Cerebellar nuclear complex (tissue), 1 donor: ENCODE measurements around the gene METTL27.
A peak's percentile ranks its signal among the peaks of the same experiment; 100 is the strongest.
"Not testable (repeated sequence)": the region's sequence is repeated elsewhere in the genome, so short reads cannot be mapped to it uniquely, and the experiment has no call there.

Source experiments
- DNase-seq, 2 experiments: peaks; one replicate each; lab custom pipeline; 2025; lab: John Stamatoyannopoulos, UW

METTL27 gene

DNA sequence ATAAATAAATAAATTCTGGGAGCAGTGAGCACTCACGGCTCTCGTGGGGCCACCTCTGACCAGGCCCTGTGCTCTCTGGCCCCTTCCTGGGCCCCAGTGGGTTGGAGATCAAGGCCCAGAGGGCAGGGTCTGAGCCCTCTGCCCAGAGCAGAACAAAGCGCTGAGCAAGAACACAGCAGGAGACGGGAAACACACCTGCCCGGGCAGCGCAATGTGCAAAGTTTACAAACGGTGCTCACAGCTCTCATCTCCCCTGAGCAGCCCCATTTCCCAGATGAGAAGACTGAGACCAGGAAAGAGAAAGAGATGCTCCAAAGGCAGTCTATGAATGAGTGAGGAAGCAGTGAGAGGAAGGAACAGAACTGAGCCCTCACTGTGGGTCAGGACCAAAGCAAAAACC is 3.0 kb downstream of the METTL27 start:
- DNase-seq, result no peak

DNA sequence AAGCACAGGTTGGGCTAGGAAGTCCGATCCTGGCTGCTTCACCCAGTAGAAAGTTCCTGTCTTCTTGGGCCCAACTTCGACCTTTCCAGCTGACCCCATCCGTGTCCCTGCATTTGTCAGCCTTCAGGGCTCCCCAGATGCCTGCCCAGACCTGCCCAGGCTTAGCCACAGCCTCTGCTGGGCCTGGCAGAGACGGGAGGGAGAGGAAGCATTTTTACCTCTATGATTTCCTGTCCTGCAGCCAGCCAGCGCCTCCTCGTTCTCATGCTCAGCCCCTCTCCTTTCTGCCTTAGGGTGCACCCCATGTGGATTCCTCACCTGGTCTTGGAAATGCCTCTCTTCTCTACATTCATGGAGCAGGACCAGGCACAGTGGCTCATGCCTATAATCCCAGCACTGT is 3.7 kb downstream of the METTL27 start:
- no peak for DNase-seq

DNA sequence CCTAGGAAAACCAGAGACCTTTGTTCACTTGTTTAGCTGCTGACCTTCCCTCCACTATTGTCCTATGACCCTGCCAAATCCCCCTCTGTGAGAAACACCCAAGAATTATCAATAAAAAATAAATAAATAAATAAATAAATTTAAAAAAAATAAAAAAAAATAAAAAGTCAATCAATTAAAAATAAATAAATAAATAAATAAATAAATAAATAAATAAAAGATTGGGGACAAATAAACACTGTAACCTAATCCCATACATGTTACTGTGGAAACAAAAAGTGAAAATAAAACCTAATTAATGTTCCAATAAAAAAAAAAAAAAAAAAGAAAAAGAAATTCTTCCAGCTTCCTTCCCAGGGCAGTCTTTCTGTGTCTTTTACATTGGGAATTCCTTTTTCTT is 5.1 kb downstream of the METTL27 start:
- DNase-seq, result not testable (repeated sequence)

DNA sequence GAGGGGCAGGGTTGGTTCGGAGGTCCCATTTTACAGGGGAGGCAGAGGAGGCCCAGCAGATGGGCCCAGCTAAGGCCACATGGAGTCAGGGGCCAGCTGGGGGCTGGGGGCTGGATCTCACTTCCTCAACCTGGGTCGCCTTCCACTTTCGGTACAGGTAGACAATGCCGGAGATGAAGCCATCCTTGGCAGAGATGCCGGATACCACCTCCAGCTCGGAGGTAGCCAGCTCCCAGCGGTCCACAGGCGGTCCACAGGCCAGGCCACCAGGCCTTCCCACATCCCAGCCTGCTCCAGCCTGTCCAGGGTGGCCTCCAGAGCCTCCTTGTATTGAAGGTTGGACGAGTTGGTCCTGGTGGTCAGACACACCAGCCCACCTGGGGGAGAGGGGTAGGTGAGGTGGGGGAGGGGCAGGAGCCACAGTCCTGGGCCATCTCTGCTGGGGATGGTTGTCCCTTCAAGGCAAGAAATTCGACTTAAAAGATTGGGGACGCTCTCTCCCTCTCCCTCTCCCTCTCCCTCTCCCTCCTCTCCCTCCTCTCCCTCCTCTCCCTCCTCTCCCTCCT is 7.6 kb downstream of the METTL27 start:
- DNase-seq, result no peak

DNA sequence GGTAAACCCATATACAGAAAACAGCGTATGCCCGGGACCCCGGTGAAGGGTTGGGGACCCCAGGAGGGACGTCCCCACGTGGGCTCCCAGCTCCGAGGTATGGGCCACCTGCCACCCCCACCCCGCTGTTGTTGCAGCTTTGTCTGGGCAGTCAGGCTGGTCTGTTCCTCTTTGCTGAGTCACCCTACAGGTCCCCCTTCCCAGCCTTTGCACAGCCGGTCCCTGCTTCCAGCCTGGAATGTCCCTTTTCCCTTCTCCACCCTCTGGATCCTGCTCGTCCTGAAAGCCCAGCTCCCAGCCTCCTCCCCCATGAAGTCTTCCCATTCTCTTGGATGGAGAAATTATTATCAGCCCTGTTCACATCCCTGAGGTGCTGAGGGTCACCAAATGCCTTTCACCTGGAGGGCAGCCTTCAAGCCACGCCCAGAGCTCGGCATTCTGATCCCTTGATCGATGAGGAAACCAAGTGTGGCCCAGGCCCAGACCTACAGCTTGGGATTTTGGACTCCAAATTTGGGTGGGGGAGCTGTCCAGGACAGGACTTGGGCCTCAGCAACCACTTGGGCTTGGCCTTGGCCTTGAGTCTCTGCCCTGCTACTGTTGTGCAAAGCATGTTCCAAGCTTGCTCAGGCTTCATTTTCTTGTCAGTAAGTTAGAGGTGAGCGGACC is 8.9 kb downstream of the METTL27 start:
- DNase-seq, result no peak

DNA sequence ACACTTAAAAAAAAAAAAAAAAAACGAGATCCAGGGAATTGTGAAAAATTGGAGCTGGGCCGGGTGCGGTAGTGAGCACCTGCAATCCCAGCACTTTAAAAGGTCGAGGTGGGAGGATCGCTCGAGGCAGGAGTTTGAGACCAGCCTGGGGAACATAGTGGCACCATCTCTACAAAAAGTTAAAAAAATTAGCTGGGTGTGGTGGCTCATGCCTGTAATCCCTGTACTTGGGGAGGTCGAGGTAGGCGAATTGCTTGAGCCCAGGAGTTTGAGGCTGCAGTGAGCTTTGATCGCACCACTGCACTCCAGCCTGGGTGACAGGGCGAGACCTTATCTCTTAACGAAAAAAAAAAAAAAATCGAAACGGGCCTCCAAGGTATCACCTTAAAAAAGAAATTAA is 9.5 kb downstream of the METTL27 start:
- no peak for DNase-seq

DNA sequence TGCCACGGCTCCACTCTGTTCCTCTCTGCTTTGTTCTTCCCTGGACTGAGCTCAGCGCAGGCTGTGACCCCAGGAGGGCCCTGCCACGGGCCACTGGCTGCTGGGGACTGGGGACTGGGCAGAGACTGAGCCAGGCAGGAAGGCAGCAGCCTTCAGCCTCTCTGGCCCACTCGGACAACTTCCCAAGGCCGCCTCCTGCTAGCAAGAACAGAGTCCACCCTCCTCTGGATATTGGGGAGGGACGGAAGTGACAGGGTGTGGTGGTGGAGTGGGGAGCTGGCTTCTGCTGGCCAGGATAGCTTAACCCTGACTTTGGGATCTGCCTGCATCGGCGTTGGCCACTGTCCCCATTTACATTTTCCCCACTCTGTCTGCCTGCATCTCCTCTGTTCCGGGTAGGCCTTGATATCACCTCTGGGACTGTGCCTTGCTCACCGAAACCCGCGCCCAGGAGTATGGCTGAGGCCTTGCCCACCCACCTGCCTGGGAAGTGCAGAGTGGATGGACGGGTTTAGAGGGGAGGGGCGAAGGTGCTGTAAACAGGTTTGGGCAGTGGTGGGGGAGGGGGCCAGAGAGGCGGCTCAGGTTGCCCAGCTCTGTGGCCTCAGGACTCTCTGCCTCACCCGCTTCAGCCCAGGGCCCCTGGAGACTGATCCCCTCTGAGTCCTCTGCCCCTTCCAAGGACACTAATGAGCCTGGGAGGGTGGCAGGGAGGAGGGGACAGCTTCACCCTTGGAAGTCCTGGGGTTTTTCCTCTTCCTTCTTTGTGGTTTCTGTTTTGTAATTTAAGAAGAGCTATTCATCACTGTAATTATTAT is 10.3 kb downstream of the METTL27 start:
- no peak for DNase-seq

DNA sequence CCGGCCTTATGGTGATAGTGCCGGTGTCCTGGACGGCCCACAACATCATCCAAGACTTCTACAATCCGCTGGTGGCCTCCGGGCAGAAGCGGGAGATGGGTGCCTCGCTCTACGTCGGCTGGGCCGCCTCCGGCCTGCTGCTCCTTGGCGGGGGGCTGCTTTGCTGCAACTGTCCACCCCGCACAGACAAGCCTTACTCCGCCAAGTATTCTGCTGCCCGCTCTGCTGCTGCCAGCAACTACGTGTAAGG is 10.8 kb downstream of the METTL27 start:
- no peak for DNase-seq

DNA sequence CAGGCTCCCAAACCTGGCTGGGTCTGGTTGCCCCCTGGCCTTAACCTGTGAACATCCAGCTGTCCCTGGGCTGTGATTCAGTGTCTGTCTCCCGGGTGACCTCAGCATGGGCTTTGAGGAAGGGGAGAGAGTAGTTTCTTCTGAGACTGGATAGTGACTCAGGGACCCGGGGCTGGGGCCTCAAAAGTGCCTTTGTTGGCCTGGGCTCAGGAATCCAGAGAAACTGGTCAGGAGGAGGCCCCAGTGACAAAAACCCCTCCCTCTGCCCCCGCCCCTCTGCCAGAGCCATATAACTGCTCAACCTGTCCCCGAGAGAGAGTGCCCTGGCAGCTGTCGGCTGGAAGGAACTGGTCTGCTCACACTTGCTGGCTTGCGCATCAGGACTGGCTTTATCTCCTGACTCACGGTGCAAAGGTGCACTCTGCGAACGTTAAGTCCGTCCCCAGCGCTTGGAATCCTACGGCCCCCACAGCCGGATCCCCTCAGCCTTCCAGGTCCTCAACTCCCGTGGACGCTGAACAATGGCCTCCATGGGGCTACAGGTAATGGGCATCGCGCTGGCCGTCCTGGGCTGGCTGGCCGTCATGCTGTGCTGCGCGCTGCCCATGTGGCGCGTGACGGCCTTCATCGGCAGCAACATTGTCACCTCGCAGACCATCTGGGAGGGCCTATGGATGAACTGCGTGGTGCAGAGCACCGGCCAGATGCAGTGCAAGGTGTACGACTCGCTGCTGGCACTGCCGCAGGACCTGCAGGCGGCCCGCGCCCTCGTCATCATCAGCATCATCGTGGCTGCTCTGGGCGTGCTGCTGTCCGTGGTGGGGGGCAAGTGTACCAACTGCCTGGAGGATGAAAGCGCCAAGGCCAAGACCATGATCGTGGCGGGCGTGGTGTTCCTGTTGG is 11.4 kb downstream of the METTL27 start, which contains the start of gene CLDN4:
Gene CLDN4 (plus strand): TSS at position 316 of the 903 bp plus-strand sequence. CDS start 206 bp downstream, at position 522.
- DNase-seq, result no peak

DNA sequence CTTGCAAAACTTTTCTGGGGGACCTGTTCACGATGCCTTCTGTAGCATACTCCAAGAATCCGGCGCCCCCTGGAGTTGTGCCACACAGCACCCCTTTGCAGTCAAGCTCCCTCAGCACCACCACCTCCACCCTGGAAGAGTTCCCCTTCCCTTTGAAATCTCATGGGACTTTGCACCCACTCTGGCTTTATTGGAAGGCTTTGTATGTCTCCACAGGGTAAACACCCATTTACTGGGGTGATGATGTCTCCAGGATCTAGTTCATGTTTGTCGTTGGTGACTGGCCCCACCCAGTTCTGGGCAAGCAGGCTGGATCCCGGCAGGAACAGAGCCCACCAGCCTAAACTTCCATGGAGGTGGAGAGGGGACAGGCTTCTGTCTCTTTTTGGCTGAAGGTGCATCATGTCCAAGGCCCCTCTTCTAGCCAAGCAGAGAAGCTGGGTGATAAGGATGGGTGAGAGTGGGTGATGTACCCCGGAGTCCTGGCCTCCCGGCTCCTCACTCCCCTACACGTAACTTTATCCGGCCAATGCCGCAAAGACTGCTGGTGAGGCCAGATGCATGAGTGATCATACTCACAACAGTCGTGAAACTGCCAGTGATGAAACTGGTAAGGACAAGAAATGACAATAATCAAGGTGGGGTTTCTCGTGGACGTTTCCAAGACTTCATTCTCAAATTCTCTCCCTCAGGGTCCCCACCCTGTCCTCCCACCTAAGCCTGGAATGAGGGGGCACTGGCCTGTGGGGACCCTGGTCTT is 12.2 kb downstream of the METTL27 start:
- DNase-seq, result no peak

DNA sequence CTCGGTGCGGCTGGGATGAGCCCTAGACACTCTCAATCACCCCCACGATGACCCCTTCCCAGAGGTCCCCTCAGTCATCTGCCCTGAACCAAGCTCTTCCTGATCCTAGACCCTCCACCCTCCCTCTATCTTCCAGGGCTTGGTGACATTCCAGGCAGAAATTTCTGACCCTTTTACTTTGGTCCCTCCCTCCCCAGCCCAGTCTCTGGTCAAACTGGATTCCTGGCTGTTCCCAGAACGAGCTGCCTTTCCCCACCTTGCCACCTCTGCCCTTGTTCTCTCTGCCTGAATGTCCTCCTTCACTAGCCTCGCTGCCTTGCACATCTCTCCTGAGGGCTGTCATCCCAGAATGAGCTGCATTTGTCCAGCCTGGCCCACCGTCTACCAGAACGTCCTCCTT is 12.8 kb downstream of the METTL27 start:
- DNase-seq, result no peak

DNA sequence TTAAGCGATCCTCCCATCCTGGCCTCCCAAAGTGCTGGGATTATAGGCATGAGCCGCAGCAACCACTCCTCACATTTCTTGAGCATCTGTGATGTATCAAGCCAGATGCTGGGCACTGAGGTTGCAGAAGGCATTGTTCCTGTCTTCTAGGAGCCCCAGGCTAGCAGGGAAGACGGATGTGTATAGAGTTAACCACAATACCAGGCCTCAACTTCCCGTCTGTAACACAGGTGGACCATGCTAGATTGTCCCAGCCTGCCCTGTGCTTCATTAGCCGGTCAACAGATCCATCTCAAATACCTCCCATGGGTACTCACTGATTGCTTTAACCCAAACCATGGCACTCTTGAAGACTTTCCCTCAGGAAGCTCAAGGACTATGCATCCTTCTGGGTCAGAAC is 13.3 kb downstream of the METTL27 start:
- no peak for DNase-seq

DNA sequence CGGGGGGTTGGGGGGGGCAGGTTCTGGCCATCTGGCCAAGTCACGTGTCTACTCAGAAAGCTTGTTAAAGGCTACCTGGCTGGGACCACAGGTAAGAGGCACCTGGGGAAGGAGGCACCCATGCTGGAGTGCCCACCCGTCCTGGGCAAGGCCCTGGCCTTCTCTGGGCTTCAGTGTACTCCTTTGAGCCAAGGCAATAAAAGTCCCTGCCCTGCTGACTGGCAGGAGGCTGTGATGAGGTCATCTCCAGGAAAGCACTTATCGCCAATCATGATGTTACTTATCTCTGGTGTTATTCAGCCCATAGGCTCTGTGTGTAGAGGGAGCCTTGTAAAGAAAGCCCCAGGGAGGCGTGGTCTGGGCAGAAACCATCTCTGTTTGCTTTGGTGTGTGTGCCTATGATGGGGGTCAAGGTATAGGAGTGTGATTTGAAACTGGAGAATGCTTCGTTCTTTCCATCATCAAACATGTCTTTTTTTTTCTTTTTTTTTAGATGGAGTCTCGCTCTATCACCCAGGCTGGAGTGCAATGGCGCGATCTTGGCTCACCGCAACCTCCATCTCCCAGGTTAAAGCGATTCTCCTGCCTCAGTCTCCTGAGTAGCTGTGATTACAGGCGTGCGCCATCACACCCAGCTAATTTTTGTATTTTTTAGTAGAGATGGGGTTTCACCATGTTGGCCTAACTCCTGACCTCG is 14.1 kb downstream of the METTL27 start:
- DNase-seq, result peak in 1 of 2 experiments; percentile 23

DNA sequence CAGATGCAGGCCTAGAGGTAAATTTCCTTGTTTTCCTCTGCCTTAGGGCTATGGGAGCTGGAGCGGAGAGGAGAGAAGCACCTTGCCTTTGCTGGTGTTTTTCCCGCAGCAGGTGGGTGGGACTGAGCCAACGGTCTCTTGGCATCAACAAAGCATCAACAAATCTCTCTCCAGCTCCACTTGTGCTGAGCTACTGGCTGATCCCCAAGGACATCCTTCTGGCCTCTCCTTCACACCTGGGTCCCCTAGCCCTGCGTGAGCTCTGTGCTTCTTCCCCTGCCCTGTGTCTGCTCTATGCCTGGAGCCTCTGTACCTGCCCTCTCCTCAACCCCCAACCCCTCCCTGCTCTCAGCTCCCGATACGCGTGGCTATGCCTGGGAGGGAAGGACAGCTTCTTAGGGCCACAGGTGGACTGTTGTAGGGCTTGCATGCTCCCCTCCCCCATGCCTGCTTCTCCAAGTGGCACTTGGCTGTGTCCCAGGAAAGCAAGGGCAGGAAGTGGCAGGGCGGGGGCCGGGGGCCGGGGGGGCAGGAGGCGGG is 14.7 kb downstream of the METTL27 start:
- peak; percentile 54 to 80 for DNase-seq

DNA sequence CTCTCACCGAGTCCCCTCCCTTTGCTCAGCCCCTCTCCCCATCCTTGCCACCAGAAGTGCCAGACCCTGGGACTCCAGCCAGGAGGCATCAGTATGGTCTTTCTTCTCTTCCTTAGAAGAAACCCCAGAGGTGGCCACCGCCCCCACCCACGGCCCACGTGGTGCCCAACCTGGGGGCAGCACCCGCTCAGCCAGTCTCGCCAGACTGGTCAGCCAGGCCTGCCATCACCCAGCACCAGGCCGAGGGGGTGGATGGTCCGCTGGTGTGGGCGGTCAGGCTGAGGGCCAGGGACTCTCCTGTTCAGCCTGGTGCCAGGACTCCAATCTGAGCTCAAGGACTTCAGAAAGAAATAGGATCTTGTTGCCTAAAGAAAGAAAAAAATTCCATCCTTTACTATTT is 17.3 kb downstream of the METTL27 start:
- DNase-seq, result no peak

DNA sequence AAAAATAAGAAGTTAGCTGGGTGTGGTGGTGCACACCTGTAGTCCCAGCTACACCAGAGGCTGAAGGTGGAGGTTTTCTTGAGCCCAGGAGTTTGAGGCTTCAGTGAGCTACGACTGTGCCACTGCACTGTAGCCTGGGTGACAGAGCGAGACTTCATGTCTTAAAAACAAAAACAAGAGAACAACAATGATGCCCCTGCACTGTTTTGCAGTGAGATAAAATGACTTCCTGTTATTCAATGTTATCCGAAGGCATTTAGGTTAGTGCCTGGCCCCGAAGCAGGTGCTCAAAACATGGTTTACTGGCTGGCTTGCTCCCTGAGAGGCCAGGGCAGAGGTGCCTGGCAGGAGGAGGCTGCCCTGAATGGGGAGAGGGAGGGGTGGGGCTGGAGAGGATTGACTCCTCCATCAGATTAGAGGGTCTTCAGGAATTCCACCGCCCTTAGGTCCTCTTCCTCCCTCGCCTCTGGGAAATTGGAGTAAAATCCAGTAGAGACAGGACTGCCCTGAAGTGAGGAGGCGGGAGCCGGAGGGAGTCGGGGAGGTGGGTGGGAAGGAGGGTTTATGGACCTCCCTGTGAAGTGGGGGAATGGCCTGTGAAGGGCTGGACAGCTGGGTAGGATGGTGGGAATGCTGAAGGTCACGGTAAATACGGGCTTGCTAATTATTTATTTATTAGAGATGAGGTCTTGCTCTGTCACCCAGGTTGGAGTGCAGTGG is 18.3 kb downstream of the METTL27 start:
- no peak for DNase-seq

DNA sequence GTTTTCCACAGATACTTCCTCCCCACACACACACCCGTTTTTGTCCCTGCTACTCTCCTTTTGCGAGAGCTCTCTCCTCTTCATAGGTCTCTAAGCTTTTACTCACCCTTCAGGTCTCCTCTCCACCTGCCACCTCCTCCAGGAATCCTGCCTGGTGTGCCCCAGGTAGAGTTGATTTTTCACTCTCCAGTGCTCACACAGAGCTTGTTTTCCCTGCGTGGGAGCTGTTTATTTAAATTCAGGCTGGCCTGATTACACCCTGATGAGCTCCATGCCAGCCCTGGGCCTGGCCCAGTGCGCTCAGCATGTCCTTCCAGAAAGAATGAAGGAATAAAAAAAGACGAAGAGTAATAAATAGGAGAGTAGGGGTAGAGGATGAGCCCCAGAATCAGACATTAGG is 19.1 kb downstream of the METTL27 start:
- DNase-seq, result no peak

DNA sequence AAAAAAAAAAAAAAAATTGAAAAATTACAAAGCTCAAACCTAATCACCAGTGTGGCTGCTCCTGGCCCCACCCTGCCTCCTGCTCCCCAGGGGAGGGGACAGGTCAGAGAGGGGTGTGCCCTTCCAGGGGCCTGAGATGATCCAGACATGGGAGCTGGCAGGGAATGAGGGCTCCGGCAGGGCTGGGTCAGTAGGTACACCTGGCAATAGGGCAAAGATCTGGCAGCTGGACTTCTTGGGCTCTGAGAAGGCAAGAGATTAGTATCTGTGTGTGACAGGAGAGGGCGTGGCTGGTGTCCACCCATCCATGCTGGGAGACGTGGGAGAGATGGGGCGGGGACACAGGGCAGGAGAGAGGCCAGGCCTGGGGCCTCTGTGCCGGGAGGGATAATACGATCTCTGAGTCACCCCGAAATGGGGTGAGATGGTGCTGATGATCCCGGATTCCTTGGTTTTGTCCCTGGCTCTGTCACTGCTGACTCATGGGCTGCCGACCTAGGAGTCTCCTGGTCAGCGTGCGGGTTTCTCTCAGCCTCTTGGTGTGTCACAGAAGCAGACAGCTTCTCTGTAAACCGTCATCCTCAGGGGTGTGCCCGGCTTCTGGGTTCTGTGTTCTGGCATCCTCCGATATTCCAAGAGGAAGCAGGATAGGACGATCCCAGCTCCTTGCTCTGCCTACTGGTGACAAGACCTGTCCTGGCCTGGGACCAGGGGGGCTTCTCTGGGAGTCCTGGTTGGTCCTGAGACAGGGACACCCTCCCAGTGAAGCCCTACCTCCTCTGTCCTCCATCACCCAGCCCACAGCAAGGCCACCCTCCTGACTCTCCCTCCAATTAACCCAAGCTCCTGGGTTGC is 19.8 kb downstream of the METTL27 start:
- no peak for DNase-seq
